ENCODE data around the gene SORT1. TPM values are rescaled to one million over a fixed set of nuclear protein-coding genes. Genes with fewer than 3 reads are reported as not detected.
A peak's percentile ranks its signal among the peaks of the same experiment; 100 is the strongest.

Gene SORT1
- total and polyA plus RNA-seq, 2 of the 4 experiments (the other 2 are of a cell fraction) = 15.8 to 16.7 TPM

GRCh38 chr1:109266965-109267364, 130.8 kb downstream of the SORT1 start:
- Histone ChIP-seq H3K9me3 (ENCODE audit: control insufficient read depth, insufficient read depth, low read length) (peaks cover 2% of the 10 kb centered on the region; the same call in 1 of the 2 replicates), H3K18ac (ENCODE audit: low read depth, low read length) (no peak overlapping the region), H3K4me2 (ENCODE audit: low read depth, low read length) (no peak overlapping the region), H3K27me3 (ENCODE audit: control insufficient read depth, insufficient read depth, low read length) (no peaks in the 10 kb centered on the region), H3K56ac (ENCODE audit: extremely low read depth, insufficient read depth, low read length) (no peak overlapping the region), H2AK9ac (replicated peaks; ENCODE audit: low read depth, low read length, poor library complexity) (peak overlapping the region; percentile 2), H4K20me1 (ENCODE audit: insufficient read depth, low read length) (no peaks in the 10 kb centered on the region), H3K36me3 (ENCODE audit: control insufficient read depth, insufficient read depth, low read length) (peaks cover 2% of the 10 kb centered on the region; the same call in 1 of the 2 replicates), H3K4me3 (ENCODE audit: insufficient read depth, low read depth, low read length) (no peak overlapping the region), H2BK20ac (ENCODE audit: low read depth, low read length) (no peak overlapping the region), H2BK5ac (ENCODE audit: low read depth, low read length, poor library complexity, severe bottlenecking) (no peak overlapping the region), H3K4ac (ENCODE audit: low read depth, low read length) (no peak overlapping the region), H3K79me1 (ENCODE audit: low read depth in 1 of 2, low read length in 2 of 2) (no peaks in the 10 kb centered on the region), H3K27ac (ENCODE audit: insufficient read depth, low read length) (no peak overlapping the region), H4K5ac (ENCODE audit: low read depth, low read length) (no peak overlapping the region), H4K8ac (ENCODE audit: low read depth in 2 of 2, low read length in 2 of 2) (no peak overlapping the region), H3K9ac (ENCODE audit: low read depth, low read length) (no peak overlapping the region), H2AFZ (replicated peaks; ENCODE audit: low read length, poor library complexity) (no peak overlapping the region), H3K23ac (ENCODE audit: low read depth, low read length) (no peak overlapping the region), H2BK15ac (ENCODE audit: low read depth, low read length) (no peak overlapping the region), H3K14ac (replicated peaks; ENCODE audit: low read depth, low read length) (no peak overlapping the region), H3K4me1 (ENCODE audit: control insufficient read depth, insufficient read depth, low read length) (no peaks in the 10 kb centered on the region), H3K9me1 (ENCODE audit: insufficient read depth, low read length) (no peaks in the 10 kb centered on the region; the same call in 1 of the 2 replicates), H2AK5ac (ENCODE audit: low read depth, low read length) (0 out of 2 replicates have a peak overlapping the region, but pooled peaks have one; percentile 2), H4K91ac (ENCODE audit: insufficient read depth, low read depth, low read length) (no peak overlapping the region; the same call in 1 of the 2 replicates), H2BK120ac (ENCODE audit: low read depth, low read length) (no peak overlapping the region)
- in situ Hi-C loops (cut with MboI; ENCODE audit: low sequenced_read_pairs) = loop anchor here (10.0 kb wide), 1 partner anchor 268 kb away; the partner anchor contains the start of gene GPR61
- dilution Hi-C loops (cut with HindIII; ENCODE audit: low sequenced_read_pairs, unreplicated experiment) = no loop called here
- DNase-seq (peak; percentile 44), ATAC-seq (ENCODE audit: low read depth) (peak; percentile 15; the same call in 1 of the 2 replicates)
- intact Hi-C loops (cut with micrococcal nuclease) = no loop called here
- BruUV-seq (replicated peaks) = no TSS peak
- WGBS, 2 experiments (ENCODE audit: extremely low coverage in 2 of 2, insufficient read length in 1 of 2) = 66% methylated on average over 8 of the region's 11 CpGs; no CpG with 5 or more reads in 1 of the 2 experiments
- ChIA-PET CTCF (no interaction called here), POLR2A (ENCODE audit: unreplicated experiment) (no interaction called here)
- TF ChIP-seq USF2 (IDR thresholded peaks at IDR 0.05; ENCODE audit: low read depth, low read length) = no peak
- TF ChIP-seq RCOR1 (IDR thresholded peaks at IDR 0.05; ENCODE audit: insufficient replicate concordance, low read length) = no peak
- TF ChIP-seq MAZ (IDR thresholded peaks at IDR 0.05; ENCODE audit: borderline replicate concordance, low read depth, low read length) = no peak
- peak; percentile 32; the same call in 1 of the 2 replicates for TF ChIP-seq CEBPB (IDR thresholded peaks at IDR 0.05; ENCODE audit: low read depth, low read length)
